H9 (cell line): ENCODE results near the gene SDC4. TPM values are rescaled to one million over a fixed set of nuclear protein-coding genes. Genes with fewer than 3 reads are reported as not detected.

Experiments
- DNase-seq: peaks from one replicate; pipeline ENCODE4 v3.0.0-alpha.2; 2017
- H2AFZ ChIP-seq: one replicate; pipeline ENCODE4 v1.6.1; 2013; ENCODE audit warnings: mild to moderate bottlenecking, low read length, control low read depth, moderate library complexity
- H2AK5ac ChIP-seq: 2 replicates; pipeline ENCODE4 v1.6.1; 2013; ENCODE audit warnings: low read length, control low read depth, mixed read lengths; ENCODE audit not compliant: insufficient read length
- H2BK120ac ChIP-seq: one replicate; pipeline ENCODE4 v1.6.1; 2013; ENCODE audit warnings: low read depth, mild to moderate bottlenecking, low read length, control low read depth, inconsistent platforms; ENCODE audit not compliant: poor library complexity, severe bottlenecking
- H2BK12ac ChIP-seq: 2 replicates; pipeline ENCODE4 v1.6.1; 2013; ENCODE audit warnings: low read length, control low read depth, mixed read lengths, low read depth; ENCODE audit not compliant: insufficient read length
- H2BK15ac ChIP-seq: 2 replicates; pipeline ENCODE4 v1.6.1; 2013; ENCODE audit warnings: low read depth, low read length, control low read depth
- H2BK20ac ChIP-seq: one replicate; pipeline ENCODE4 v1.6.1; 2013; ENCODE audit warnings: low read depth, mild to moderate bottlenecking, low read length, control low read depth, inconsistent platforms; ENCODE audit not compliant: poor library complexity, severe bottlenecking
- H2BK5ac ChIP-seq: 2 replicates; pipeline ENCODE4 v1.6.1; 2013; ENCODE audit warnings: low read length, control low read depth, mixed read lengths; ENCODE audit not compliant: insufficient read length
- H3K14ac ChIP-seq: 2 replicates; pipeline ENCODE4 v1.6.1; 2013; ENCODE audit warnings: low read length, control low read depth; ENCODE audit not compliant: insufficient read depth
- H3K18ac ChIP-seq: 2 replicates; pipeline ENCODE4 v1.6.1; 2013; ENCODE audit warnings: low read depth, mild to moderate bottlenecking, mixed read lengths, low read length, control low read depth; ENCODE audit not compliant: insufficient read length
- H3K23ac ChIP-seq: 2 replicates; pipeline ENCODE4 v1.6.1; 2013; ENCODE audit warnings: low read length, control low read depth, mixed read lengths, low read depth; ENCODE audit not compliant: insufficient read length
- H3K23me2 ChIP-seq: 2 replicates; pipeline ENCODE4 v1.6.1; 2013; ENCODE audit warnings: low read depth, mild to moderate bottlenecking, mixed read lengths, low read length, control low read depth; ENCODE audit not compliant: insufficient read length, poor library complexity, severe bottlenecking
- H3K27ac ChIP-seq: 2 replicates; pipeline ENCODE4 v1.5.1; 2013; ENCODE audit warnings: low read length, control low read depth, mixed read lengths, low read depth; ENCODE audit not compliant: insufficient read length
- H3K27me3 ChIP-seq: 2 replicates; pipeline ENCODE4 v1.6.1; 2013; ENCODE audit warnings: low read length, control low read depth, inconsistent platforms; ENCODE audit not compliant: insufficient read depth
- H3K4ac ChIP-seq: 2 replicates; pipeline ENCODE4 v1.6.1; 2013; ENCODE audit warnings: low read depth, mild to moderate bottlenecking, control low read depth, inconsistent platforms, low read length, moderate library complexity
- H3K4me1 ChIP-seq: 2 replicates; pipeline ENCODE4 v1.6.1; 2013; ENCODE audit warnings: low read length, control low read depth, inconsistent platforms; ENCODE audit not compliant: insufficient read depth
- H3K4me2 ChIP-seq: 2 replicates; pipeline ENCODE4 v1.6.1; 2013; ENCODE audit warnings: low read length, control low read depth, mixed read lengths; ENCODE audit not compliant: insufficient read length, insufficient read depth
- H3K56ac ChIP-seq: 2 replicates; pipeline ENCODE4 v1.6.1; 2013; ENCODE audit warnings: low read depth, mild to moderate bottlenecking, mixed read lengths, low read length, control low read depth; ENCODE audit not compliant: insufficient read length
- H3K79me1 ChIP-seq: 2 replicates; pipeline ENCODE4 v1.6.1; 2013; ENCODE audit warnings: low read depth, mild to moderate bottlenecking, moderate library complexity, low read length, control low read depth, inconsistent platforms; ENCODE audit not compliant: insufficient read depth, poor library complexity, severe bottlenecking
- H3K79me2 ChIP-seq: 2 replicates; pipeline ENCODE4 v1.6.1; 2013; ENCODE audit warnings: low read length, control low read depth, inconsistent platforms; ENCODE audit not compliant: insufficient read depth
- H3K9ac ChIP-seq: 2 replicates; pipeline ENCODE4 v1.6.1; 2013; ENCODE audit warnings: low read length, control low read depth, mixed read lengths; ENCODE audit not compliant: insufficient read length; ENCODE audit errors: extremely low read depth
- H3K9me3 ChIP-seq: one replicate; pipeline ENCODE4 v1.6.1; 2013; ENCODE audit warnings: low read depth, low read length, inconsistent platforms; ENCODE audit not compliant: control insufficient read depth
- H3T11ph ChIP-seq: one replicate; pipeline ENCODE4 v1.6.1; 2013; ENCODE audit warnings: mild to moderate bottlenecking, low read length, control low read depth, inconsistent platforms
- H4K20me1 ChIP-seq: one replicate; pipeline ENCODE4 v1.6.1; 2013; ENCODE audit not compliant: control insufficient read depth, insufficient read length, insufficient read depth
- H4K5ac ChIP-seq: 2 replicates; pipeline ENCODE4 v1.6.1; 2013; ENCODE audit warnings: low read depth, mild to moderate bottlenecking, mixed read lengths, low read length, control low read depth; ENCODE audit not compliant: insufficient read length
- H4K8ac ChIP-seq: replicated peaks from 2 replicates; pipeline ENCODE4 v1.6.1; 2013; ENCODE audit warnings: low read length, control low read depth, mixed read lengths, low read depth; ENCODE audit not compliant: insufficient read length
- H4K91ac ChIP-seq: 2 replicates; pipeline ENCODE4 v1.6.1; 2013; ENCODE audit warnings: low read depth, mild to moderate bottlenecking, moderate library complexity, mixed read lengths, low read length, control low read depth; ENCODE audit not compliant: insufficient read length
- H3K27ac Mint-ChIP-seq, 3 experiments: 2 replicates in 2 of 3; 3 replicates in 1 of 3; pipeline ENCODE4 v1.8.0; 2020 to 2021; ENCODE audit warnings: mixed read lengths in 3 of 3, mild to moderate bottlenecking in 1 of 3, moderate library complexity in 1 of 3
- H3K27me3 Mint-ChIP-seq: 2 replicates; pipeline ENCODE4 v1.8.0; 2021; ENCODE audit warnings: low read depth, mild to moderate bottlenecking, moderate library complexity, mixed read lengths
- H3K36me3 Mint-ChIP-seq, 3 experiments: 2 replicates in 2 of 3; 3 replicates in 1 of 3; pipeline ENCODE4 v1.8.0; 2020 to 2021; ENCODE audit warnings: low read depth in 3 of 3, mixed read lengths in 3 of 3; ENCODE audit not compliant: insufficient read depth in 1 of 3
- H3K4me1 Mint-ChIP-seq, 2 experiments: 2 replicates each; pipeline ENCODE4 v1.8.0; 2020; ENCODE audit warnings: mixed read lengths in 2 of 2
- H3K4me3 Mint-ChIP-seq, 2 experiments: 2 replicates in 1 of 2; 3 replicates in 1 of 2; pipeline ENCODE4 v1.8.0; 2020 to 2021; ENCODE audit warnings: mild to moderate bottlenecking in 2 of 2, mixed read lengths in 2 of 2, moderate library complexity in 1 of 2
- H3K9me3 Mint-ChIP-seq, 2 experiments: 2 replicates in 1 of 2; 3 replicates in 1 of 2; pipeline ENCODE4 v1.8.0; 2020; ENCODE audit warnings: mild to moderate bottlenecking in 2 of 2, mixed read lengths in 2 of 2, moderate library complexity in 1 of 2
- CTCF ChIP-seq: fragments of 200-600 bp; sonication (generic); conservative IDR thresholded peaks from 3 replicates; pipeline ENCODE4 v1.8.0; 2021; ENCODE audit warnings: antibody characterized with exemption, mild to moderate bottlenecking
- WGBS: extraction: QIAGEN DNeasy Blood & Tissue Kit; methylation state at CpG from one replicate; pipeline ENCODE4 v1.1.7; 2013; ENCODE audit warnings: missing lambda C conversion rate, low lambda C conversion rate, mixed read lengths; ENCODE audit not compliant: insufficient read length; ENCODE audit errors: extremely low coverage; 5-methylcytosine and 5-hydroxymethylcytosine counted together
- total RNA-seq: library from RNA; stranded (reverse); gene quantifications from 2 replicates; pipeline ENCODE4 v1.2.1, GENCODE V29; 2021

SDC4 gene
- total RNA-seq, 1 experiment from 2014 or later, result 50.7 TPM

GRCh38 chr20:45372241-45372640 is 24.0 kb upstream of the SDC4 start:
- H3K9ac ChIP-seq, result no peak overlapping the region
- H3K27me3 ChIP-seq, result peaks cover 2% of the 10 kb centered on the region; the same call in 1 of the 2 replicates
- H3K27me3 Mint-ChIP-seq, result peaks cover 18% of the 10 kb centered on the region
- no peak overlapping the region for H3K4ac ChIP-seq
- H2AFZ ChIP-seq, result no peak overlapping the region
- peaks cover 0 to 18% (median 11%) of the 10 kb centered on the region in 3 experiments; a peak in 5 of 7 replicates for H3K36me3 Mint-ChIP-seq
- H4K20me1 ChIP-seq, result no peaks in the 10 kb centered on the region
- H3K79me2 ChIP-seq, result no peaks in the 10 kb centered on the region
- H3K14ac ChIP-seq, result no peak overlapping the region
- no peak overlapping the region for H2BK5ac ChIP-seq
- no peak for DNase-seq
- no peak overlapping the region for H3K27ac ChIP-seq
- H3K4me2 ChIP-seq, result peak overlapping the region; percentile 90
- peaks cover 11% of the 10 kb centered on the region for H3K23me2 ChIP-seq
- no peak overlapping the region for H3K56ac ChIP-seq
- H3K4me1 Mint-ChIP-seq, result peaks cover 10 to 12% of the 10 kb centered on the region in 2 experiments
- no peak for TF ChIP-seq CTCF
- no peak overlapping the region for H2AK5ac ChIP-seq
- H2BK15ac ChIP-seq, result no peak overlapping the region
- no peak overlapping the region for H2BK12ac ChIP-seq
- H3K79me1 ChIP-seq, result no peaks in the 10 kb centered on the region
- no peak overlapping the region for H3K23ac ChIP-seq
- H4K8ac ChIP-seq, result no peak overlapping the region
- no peak overlapping the region for H4K5ac ChIP-seq
- WGBS, result no CpG with 5 or more reads among the region's 10 CpGs
- H3K18ac ChIP-seq, result no peak overlapping the region
- no peak overlapping the region for H4K91ac ChIP-seq
- H3K4me3 Mint-ChIP-seq, result peak overlapping the region in 1 of 2 experiments; percentile 21; a peak in 1 of 5 replicates
- no peak overlapping the region for H2BK20ac ChIP-seq
- H3T11ph ChIP-seq, result no peak overlapping the region
- no peaks in the 10 kb centered on the region for H3K9me3 Mint-ChIP-seq
- no peak overlapping the region; a peak in 1 of 7 replicates for H3K27ac Mint-ChIP-seq
- H2BK120ac ChIP-seq, result no peak overlapping the region
- no peaks in the 10 kb centered on the region for H3K9me3 ChIP-seq
- no peaks in the 10 kb centered on the region for H3K4me1 ChIP-seq
